Epithelial cell of proximal tubule (primary cell): ENCODE results near the gene HDAC4. TPM values are rescaled to one million over a fixed set of nuclear protein-coding genes. Genes with fewer than 3 reads are reported as not detected.

Experiments used
- DNase-seq: peaks from one replicate; pipeline ENCODE4 v3.0.0-alpha.2; 2011; ENCODE audit warnings: low read depth
- H3K4me3 ChIP-seq: 2 replicates; pipeline ENCODE4 v1.5.1; 2011; ENCODE audit warnings: low read depth, mild to moderate bottlenecking, low read length
- CTCF ChIP-seq: conservative IDR thresholded peaks from 2 replicates; pipeline ENCODE4 v1.5.1; 2012; ENCODE audit warnings: low read depth, mild to moderate bottlenecking, low read length
- total RNA-seq: library from RNA; depleted of rRNA; stranded (reverse); fragments of >200 nt; gene quantifications from 2 replicates; pipeline ENCODE4 v1.2.3, GENCODE V29; 2015

HDAC4 gene
- total RNA-seq, 1 donor from 2014 or later = 23.2 TPM

GRCh38 chr2:239224199-239224570, 176.6 kb downstream of the HDAC4 start:
- TF ChIP-seq CTCF = no peak
- DNase-seq = no peak
- no peak overlapping the region for H3K4me3 ChIP-seq

DNA sequence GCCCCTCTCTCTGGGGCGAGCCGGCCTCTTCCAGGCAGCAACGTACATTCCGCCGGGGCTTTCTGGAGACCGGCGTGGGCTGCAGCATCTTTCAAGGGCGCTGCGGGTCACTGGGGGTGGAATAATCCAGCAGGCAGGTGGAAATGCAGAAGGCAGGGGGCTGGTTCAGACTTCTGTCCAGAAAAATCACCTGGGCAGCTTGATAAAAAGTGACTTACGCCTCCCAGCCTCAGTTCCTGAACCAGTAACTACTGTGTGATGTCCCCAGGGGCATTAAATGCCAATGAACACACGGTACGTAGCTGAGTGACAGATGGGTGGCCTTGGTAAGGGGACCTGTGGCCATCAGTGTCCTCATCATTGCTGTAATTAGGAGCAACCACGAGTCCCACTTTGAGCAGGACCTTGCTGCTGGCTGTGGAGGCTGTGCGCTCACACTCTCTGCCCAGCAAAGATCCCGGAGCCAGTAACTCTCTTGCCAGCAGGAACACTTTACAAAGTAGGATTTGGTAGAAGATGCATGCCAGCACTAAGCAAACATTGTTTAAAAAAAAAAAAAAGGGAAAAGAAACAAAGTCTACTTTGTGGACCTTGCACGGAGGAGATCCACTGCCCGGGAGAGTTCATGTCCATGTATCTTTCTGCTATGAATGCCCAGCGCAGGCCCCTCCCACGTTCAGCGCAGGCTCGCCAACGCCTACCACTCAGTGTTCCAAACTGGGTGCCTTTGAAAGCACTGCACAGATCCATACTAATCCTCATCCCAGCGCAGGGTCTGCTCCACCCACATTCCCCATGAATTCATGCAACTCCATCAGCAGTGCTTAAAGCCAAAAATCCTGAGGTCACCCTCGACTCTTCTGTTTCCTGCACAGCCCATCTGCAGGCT, 177.3 kb downstream of the HDAC4 start:
- peak overlapping the region; percentile 14 for H3K4me3 ChIP-seq
- no peak for DNase-seq
- no peak for TF ChIP-seq CTCF

- no peak overlapping the region for H3K4me3 ChIP-seq
- no peak for TF ChIP-seq CTCF
- no peak for DNase-seq
These were observed 178.0 kb downstream of the HDAC4 start for GRCh38 chr2:239222706-239223309.

DNA sequence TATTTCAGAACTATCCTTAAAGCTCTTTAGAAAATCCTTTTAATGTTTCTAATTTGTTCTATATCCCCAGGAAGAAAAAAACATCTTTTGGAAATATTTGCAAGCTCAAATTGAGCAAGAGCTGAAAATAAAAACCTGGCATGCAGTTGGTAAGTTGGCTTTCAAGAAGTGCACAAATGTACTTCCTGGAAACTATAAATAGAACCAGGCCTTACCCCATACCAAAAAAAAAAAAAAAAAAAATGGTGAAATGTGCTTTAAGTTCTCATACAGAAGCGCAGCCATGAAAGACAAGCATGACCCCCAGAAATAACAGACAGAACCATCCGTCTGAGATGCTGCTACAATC, 178.5 kb downstream of the HDAC4 start:
- no peak overlapping the region for H3K4me3 ChIP-seq
- TF ChIP-seq CTCF = no peak
- no peak for DNase-seq

DNA sequence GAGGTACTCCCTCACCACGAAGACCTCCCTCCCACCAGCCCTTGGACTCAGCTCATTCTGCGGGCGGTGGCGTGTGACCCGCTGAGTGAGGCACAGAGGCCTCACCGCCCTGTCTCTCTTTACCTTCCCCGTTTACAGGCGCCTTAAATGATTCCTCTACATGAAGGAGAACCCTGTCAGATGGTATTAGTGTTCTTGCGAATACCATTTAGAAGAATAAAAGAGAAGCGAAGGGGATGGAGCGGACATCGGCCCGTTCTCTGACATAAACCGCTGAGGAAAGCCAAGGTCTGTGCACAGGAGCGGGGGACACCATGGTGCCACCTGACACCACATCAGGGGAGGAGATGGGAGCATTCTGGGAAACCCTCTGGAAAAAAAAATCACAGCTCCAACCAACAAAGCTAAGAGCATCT, 179.8 kb downstream of the HDAC4 start:
- no peak for TF ChIP-seq CTCF
- no peak overlapping the region for H3K4me3 ChIP-seq
- no peak for DNase-seq

- no peak for DNase-seq
- no peak for TF ChIP-seq CTCF
- H3K4me3 ChIP-seq = no peak overlapping the region
These were observed 180.5 kb downstream of the HDAC4 start for GRCh38 chr2:239220341-239220740.
